ENCODE measurements around the gene TSPAN15.

- no peak for TF ChIP-seq CTCF (IDR thresholded peaks at IDR 0.05; ENCODE audit: insufficient read depth, low read length, poor library complexity, severe bottlenecking)
- TF ChIP-seq EZH2phosphoT487 (conservative IDR thresholded peaks at IDR 0.05; ENCODE audit: low read length) = no peak
These were observed 31.5 kb upstream of the TSPAN15 start for GRCh38 chr10:69419744-69420126.

Measured in SU-DHL-6 (cell line).